GM23248 (cell line): ENCODE measurements around the gene ZNF580.

Experiments used
- EZH2 ChIP-seq: fragments of 200-600 bp; sonication (generic); IDR thresholded peaks from 2 replicates; pipeline ENCODE4 v1.6.1; 2018; ENCODE audit warnings: antibody characterized with exemption, mild to moderate bottlenecking; ENCODE audit not compliant: insufficient read depth, poor library complexity, severe bottlenecking
- EZH2phosphoT487 ChIP-seq: fragments of 200-600 bp; sonication (generic); IDR thresholded peaks from 2 replicates; pipeline ENCODE4 v1.6.1; 2018; ENCODE audit warnings: antibody characterized with exemption, moderate library complexity, mild to moderate bottlenecking, low read depth; ENCODE audit not compliant: insufficient read depth

DNA sequence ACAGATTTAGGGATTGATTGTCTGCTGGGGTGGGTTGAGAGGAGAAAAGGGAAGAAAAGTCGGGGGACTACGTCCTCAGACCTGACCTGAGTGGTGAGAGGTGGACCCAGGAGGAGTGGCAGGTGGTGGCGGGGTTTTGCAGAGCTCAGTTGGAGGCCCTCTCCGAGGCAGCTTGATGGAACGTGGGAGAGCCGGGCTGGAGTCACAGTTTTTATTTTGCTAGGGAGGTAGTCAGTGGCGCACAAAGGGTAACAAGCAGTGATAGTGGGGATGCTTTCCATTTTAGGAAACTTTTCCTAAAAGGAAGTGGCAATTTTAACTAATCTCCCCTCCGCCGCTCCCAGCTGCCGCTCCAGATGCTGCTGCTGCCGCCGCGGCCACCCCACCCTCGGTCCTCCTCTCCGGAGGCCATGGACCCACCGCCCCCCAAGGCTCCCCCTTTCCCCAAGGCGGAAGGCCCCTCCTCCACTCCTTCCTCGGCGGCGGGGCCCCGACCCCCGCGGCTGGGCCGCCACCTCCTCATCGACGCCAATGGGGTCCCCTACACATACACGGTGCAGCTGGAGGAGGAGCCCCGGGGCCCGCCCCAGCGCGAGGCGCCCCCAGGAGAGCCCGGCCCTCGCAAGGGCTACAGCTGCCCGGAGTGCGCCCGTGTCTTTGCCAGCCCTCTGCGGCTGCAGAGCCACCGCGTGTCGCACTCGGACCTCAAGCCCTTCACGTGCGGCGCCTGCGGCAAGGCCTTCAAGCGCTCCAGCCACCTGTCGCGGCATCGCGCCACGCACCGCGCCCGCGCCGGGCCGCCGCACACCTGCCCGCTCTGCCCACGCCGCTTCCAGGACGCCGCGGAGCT lies 1.6 kb downstream of the ZNF580 start:
- TF ChIP-seq EZH2 (no peak), EZH2phosphoT487 (no peak)
